IPS-15b (cell line): ENCODE data around the gene ZNF483.
A peak's percentile ranks its signal among the peaks of the same experiment; 100 is the strongest.
"Not testable (repeated sequence)": the region's sequence is repeated elsewhere in the genome, so short reads cannot be mapped to it uniquely, and the experiment has no call there.

Source experiments
- H3K27me3 ChIP-seq: one replicate; pipeline ENCODE4 v1.6.1; 2013; ENCODE audit warnings: low read length; ENCODE audit not compliant: control insufficient read depth, insufficient read depth
- H3K36me3 ChIP-seq: one replicate; pipeline ENCODE4 v1.6.1; 2013; ENCODE audit warnings: low read length; ENCODE audit not compliant: control insufficient read depth, insufficient read depth
- H3K4me1 ChIP-seq: one replicate; pipeline ENCODE4 v1.6.1; 2013; ENCODE audit warnings: mild to moderate bottlenecking, low read length; ENCODE audit not compliant: control insufficient read depth, insufficient read depth
- H3K4me3 ChIP-seq: one replicate; pipeline ENCODE4 v1.5.1; 2013; ENCODE audit warnings: low read depth, low read length
- H3K9ac ChIP-seq: one replicate; pipeline ENCODE4 v1.6.1; 2013; ENCODE audit warnings: low read depth, mild to moderate bottlenecking, low read length
- H3K9me3 ChIP-seq: one replicate; pipeline ENCODE4 v1.6.1; 2013; ENCODE audit warnings: mild to moderate bottlenecking, low read length; ENCODE audit not compliant: control insufficient read depth, insufficient read depth

Gene ZNF483

GRCh38 chr9:111599955-111600343 is 75.0 kb downstream of the ZNF483 start:
- Histone ChIP-seq H3K9ac (peak overlapping the region; percentile 58), H3K27me3 (peaks cover 13% of the 10 kb centered on the region), H3K4me1 (no peaks in the 10 kb centered on the region), H3K9me3 (no peaks in the 10 kb centered on the region), H3K36me3 (peaks cover 6% of the 10 kb centered on the region), H3K4me3 (peak overlapping the region; percentile 66)

DNA sequence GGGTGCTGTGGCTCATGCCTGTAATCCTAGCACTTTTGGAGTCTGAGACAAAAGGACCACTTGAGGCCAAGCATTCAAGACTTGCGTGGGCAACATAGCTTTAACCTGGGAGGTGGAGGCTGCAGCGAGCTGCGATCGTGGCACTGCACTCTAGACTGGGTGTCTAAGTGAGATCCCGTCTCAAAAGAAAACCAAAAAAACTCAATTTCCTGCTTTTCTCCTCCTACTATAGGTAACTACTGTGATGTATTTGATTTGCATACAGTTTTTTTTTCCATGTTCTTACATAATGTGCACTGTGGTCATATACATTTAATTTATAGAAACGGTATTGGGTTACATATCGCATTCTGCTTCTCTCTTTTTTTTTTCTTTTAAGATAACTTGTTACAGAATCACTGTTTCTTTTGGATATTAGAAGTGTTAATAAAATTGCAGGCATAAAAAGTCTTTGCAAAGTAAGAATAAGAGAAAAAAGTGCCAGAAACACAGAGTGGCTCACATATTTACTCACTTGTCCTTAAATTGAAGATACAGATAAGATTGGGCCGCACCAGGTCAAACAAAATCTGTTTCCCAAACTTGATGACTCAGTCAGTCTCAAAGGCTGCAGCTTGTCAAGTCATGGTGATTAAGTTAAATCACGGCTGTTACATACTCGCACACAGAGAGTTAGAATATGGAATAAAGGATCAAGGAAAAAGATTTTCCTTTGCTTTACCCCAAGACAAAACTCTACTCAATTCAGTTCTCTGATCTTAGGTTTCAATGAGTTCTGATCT is 76.4 kb downstream of the ZNF483 start:
- no peaks in the 10 kb centered on the region for H3K4me1 ChIP-seq
- peaks cover 3% of the 10 kb centered on the region for H3K36me3 ChIP-seq
- no peaks in the 10 kb centered on the region for H3K9me3 ChIP-seq
- no peak overlapping the region for H3K4me3 ChIP-seq
- peaks cover 13% of the 10 kb centered on the region for H3K27me3 ChIP-seq
- H3K9ac ChIP-seq: no peak overlapping the region

GRCh38 chr9:111603041-111603440 is 78.1 kb downstream of the ZNF483 start:
- H3K9me3 ChIP-seq: no peaks in the 10 kb centered on the region
- H3K36me3 ChIP-seq: no peaks in the 10 kb centered on the region
- no peaks in the 10 kb centered on the region for H3K4me1 ChIP-seq
- no peak overlapping the region for H3K9ac ChIP-seq
- H3K4me3 ChIP-seq: no peak overlapping the region
- H3K27me3 ChIP-seq: peaks cover 13% of the 10 kb centered on the region

- Histone ChIP-seq H3K27me3 (peaks cover 10% of the 10 kb centered on the region), H3K4me3 (no peak overlapping the region), H3K36me3 (no peaks in the 10 kb centered on the region), H3K9ac (no peak overlapping the region), H3K4me1 (no peaks in the 10 kb centered on the region), H3K9me3 (no peaks in the 10 kb centered on the region)
These were observed 79.2 kb downstream of the ZNF483 start for GRCh38 chr9:111604054-111604615.

DNA sequence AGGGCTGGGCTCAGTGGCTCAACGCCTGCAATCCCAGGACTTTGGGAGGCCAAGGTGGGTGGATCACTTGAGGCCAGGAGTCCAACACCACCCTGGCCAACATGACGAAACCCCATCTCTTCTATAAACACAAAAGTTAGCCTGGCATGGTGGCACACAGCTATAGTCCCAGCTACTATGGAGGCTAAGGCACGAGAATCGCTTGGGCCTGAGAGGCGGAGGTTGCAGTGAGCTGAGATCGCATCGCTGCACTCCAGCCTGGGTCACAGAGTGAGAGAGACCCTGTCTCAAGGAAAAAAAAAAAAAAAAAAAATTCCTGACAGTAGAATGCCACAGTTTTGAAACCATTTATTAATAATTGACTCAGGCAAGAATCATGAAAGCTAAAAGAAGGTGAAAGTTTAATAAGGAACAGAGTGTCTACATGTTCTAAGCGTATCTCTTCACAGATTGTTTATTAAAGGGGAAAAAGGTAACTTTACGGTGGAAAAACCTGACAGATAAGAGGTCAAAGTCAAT is 80.1 kb downstream of the ZNF483 start:
- H3K4me1 ChIP-seq: no peaks in the 10 kb centered on the region
- no peaks in the 10 kb centered on the region for H3K9me3 ChIP-seq
- peaks cover 9% of the 10 kb centered on the region for H3K27me3 ChIP-seq
- H3K36me3 ChIP-seq: no peaks in the 10 kb centered on the region
- no peak overlapping the region for H3K4me3 ChIP-seq
- no peak overlapping the region for H3K9ac ChIP-seq

GRCh38 chr9:111610149-111610548 is 85.2 kb downstream of the ZNF483 start:
- H3K9me3 ChIP-seq: no peaks in the 10 kb centered on the region
- H3K9ac ChIP-seq: no peak overlapping the region
- no peaks in the 10 kb centered on the region for H3K4me1 ChIP-seq
- H3K4me3 ChIP-seq: no peak overlapping the region
- H3K27me3 ChIP-seq: no peaks in the 10 kb centered on the region
- H3K36me3 ChIP-seq: no peaks in the 10 kb centered on the region

DNA sequence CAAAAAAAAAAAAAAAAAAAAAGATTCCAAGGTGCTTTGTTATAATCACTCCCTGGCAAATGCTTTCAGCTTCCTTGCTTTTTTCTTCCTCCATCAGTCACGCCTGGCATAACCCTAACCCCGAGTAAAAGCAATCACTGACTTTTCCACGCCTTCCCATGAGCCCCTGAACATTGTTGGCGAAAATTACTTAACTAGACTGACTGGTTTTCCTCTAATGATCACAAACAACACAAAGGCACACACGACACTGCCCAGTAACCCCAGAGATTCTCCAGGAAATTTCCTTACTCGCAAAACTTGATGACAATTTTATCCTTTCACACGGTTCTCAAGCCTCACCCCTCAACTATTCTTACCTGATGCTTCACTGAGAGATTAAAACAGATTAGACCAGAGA is 85.9 kb downstream of the ZNF483 start:
- no peak overlapping the region for H3K4me3 ChIP-seq
- no peaks in the 10 kb centered on the region for H3K27me3 ChIP-seq
- no peaks in the 10 kb centered on the region for H3K36me3 ChIP-seq
- H3K4me1 ChIP-seq: no peaks in the 10 kb centered on the region
- H3K9me3 ChIP-seq: no peaks in the 10 kb centered on the region
- H3K9ac ChIP-seq: no peak overlapping the region

- Histone ChIP-seq H3K9ac (no peak overlapping the region), H3K27me3 (no peaks in the 10 kb centered on the region), H3K4me3 (no peak overlapping the region), H3K4me1 (no peaks in the 10 kb centered on the region), H3K9me3 (no peaks in the 10 kb centered on the region), H3K36me3 (no peaks in the 10 kb centered on the region)
These were observed 88.6 kb downstream of the ZNF483 start for GRCh38 chr9:111613436-111614040.

- H3K9me3 ChIP-seq: no peaks in the 10 kb centered on the region
- no peaks in the 10 kb centered on the region for H3K4me1 ChIP-seq
- no peaks in the 10 kb centered on the region for H3K36me3 ChIP-seq
- no peaks in the 10 kb centered on the region for H3K27me3 ChIP-seq
- no peak overlapping the region for H3K9ac ChIP-seq
- no peak overlapping the region for H3K4me3 ChIP-seq
These were observed 90.9 kb downstream of the ZNF483 start for GRCh38 chr9:111615928-111616327.

DNA sequence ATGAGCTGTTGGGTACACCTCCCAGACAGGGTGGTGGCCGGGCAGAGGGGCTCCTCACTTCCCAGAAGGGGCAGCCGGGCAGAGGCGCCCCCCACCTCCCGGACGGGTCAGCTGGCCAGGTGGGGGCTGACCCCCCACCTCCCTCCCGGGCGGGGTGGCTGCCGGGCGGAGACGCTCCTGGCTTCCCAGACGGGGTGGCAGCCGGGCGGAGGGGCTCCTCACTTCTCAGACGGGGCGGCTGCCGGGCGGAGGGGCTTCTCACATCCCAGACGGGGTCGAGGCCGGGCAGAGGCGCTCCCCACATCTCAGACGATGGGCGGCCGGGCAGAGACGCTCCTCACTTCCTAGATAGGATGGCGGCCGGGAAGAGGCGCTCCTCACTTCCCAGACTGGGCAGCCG is 92.4 kb downstream of the ZNF483 start:
- H3K9ac ChIP-seq, H3K27me3 ChIP-seq, H3K4me1 ChIP-seq, H3K4me3 ChIP-seq, H3K36me3 ChIP-seq, H3K9me3 ChIP-seq: not testable (repeated sequence)

- no peaks in the 10 kb centered on the region for H3K9me3 ChIP-seq
- H3K4me1 ChIP-seq: no peaks in the 10 kb centered on the region
- H3K27me3 ChIP-seq: no peaks in the 10 kb centered on the region
- no peaks in the 10 kb centered on the region for H3K36me3 ChIP-seq
- H3K4me3 ChIP-seq: no peak overlapping the region
- H3K9ac ChIP-seq: no peak overlapping the region
These were observed 97.0 kb downstream of the ZNF483 start for GRCh38 chr9:111621895-111622480.
